Adrenal gland (tissue), 5 donors: ENCODE results near the gene ENO4.

ENCODE experiments used
- POLR2A ChIP-seq, 2 donors: fragments of 450-650 bp; IDR thresholded peaks; one replicate each; pipeline ENCODE4 v1.6.1; 2017; ENCODE audit warnings: antibody characterized with exemption in 2 of 2, mild to moderate bottlenecking in 2 of 2, moderate library complexity in 1 of 2
- TF ChIP-seq, protein P1 (sequence below), 6 experiments: fragments of 450-650 bp in 4 of 6; fragments of 200-600 bp in 2 of 6; sonication (generic) in 1 of 6; IDR thresholded peaks; 1 replicate in 5 of 6; 2 replicates in 1 of 6; pipeline versions ENCODE4 v1.5.1 to v1.8.0; 2016 to 2021; ENCODE audit warnings: antibody characterized with exemption in 6 of 6, mild to moderate bottlenecking in 2 of 6, moderate library complexity in 1 of 6
- donor health status: DM: no; HTN: no; CAD: no.

DNA sequence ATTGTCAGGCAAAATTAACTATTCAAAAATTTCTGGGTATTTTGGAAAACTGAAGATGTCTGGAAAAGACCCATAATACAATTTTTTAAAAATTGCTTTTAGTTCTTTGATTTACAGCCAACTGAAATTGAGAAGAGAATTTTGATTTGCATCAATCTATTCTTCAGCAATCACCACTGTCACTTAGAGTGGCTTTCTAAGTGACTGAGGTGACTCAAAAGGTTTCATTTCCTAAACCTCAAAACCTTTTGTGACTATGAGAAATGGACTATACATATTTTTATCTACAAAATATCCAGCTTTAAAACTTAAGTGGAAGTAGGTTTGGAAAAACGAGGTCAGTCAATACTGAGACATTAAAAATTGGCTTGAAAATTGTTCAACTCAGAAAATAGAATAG lies 60.0 kb downstream of the ENO4 start:
- TF ChIP-seq, protein P1, sequence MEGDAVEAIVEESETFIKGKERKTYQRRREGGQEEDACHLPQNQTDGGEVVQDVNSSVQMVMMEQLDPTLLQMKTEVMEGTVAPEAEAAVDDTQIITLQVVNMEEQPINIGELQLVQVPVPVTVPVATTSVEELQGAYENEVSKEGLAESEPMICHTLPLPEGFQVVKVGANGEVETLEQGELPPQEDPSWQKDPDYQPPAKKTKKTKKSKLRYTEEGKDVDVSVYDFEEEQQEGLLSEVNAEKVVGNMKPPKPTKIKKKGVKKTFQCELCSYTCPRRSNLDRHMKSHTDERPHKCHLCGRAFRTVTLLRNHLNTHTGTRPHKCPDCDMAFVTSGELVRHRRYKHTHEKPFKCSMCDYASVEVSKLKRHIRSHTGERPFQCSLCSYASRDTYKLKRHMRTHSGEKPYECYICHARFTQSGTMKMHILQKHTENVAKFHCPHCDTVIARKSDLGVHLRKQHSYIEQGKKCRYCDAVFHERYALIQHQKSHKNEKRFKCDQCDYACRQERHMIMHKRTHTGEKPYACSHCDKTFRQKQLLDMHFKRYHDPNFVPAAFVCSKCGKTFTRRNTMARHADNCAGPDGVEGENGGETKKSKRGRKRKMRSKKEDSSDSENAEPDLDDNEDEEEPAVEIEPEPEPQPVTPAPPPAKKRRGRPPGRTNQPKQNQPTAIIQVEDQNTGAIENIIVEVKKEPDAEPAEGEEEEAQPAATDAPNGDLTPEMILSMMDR (IDR thresholded peaks at IDR 0.05) = no peak
- no peak for TF ChIP-seq POLR2A (IDR thresholded peaks at IDR 0.05)
